HEK293 (cell line): ENCODE measurements around the gene ZER1.
A peak's percentile ranks its signal among the peaks of the same experiment; 100 is the strongest.

Experiments used
- CTCF ChIA-PET: fragments of 350-600 bp; formaldehyde crosslinking; extraction: SDS; loops from one replicate; lab custom pipeline; 2021; ENCODE audit warnings: antibody characterized with exemption; lab: Yijun Ruan, JAX
- POLR2A ChIA-PET: fragments of 300-600 bp; formaldehyde crosslinking; extraction: SDS; loops from one replicate; lab custom pipeline; 2020; ENCODE audit warnings: antibody characterized with exemption, inconsistent platforms; lab: Yijun Ruan, JAX
- H3K27ac ChIP-seq: fragments of 200-500 bp; sonication (Bioruptor generic); 2 replicates; pipeline ENCODE4 v1.5.1; 2014; ENCODE audit warnings: low read depth, low read length, control low read depth, inconsistent platforms; ENCODE audit errors: extremely low read depth
- H3K36me3 ChIP-seq, 2 experiments: fragments of 200-500 bp in 1 of 2; sonication (Bioruptor generic) in 1 of 2; 1 replicate in 1 of 2; 2 replicates in 1 of 2; pipeline ENCODE4 v1.5.1; 2014 to 2017; ENCODE audit warnings: inconsistent platforms in 2 of 2, low read length in 2 of 2; ENCODE audit not compliant: control insufficient read depth in 2 of 2, insufficient read depth in 1 of 2
- H3K4me1 ChIP-seq: fragments of 200-500 bp; sonication (Bioruptor generic); 2 replicates; pipeline ENCODE4 v1.5.1; 2014; ENCODE audit warnings: mild to moderate bottlenecking, low read length, inconsistent platforms; ENCODE audit not compliant: control insufficient read depth, insufficient read depth
- H3K4me3 ChIP-seq: 2 replicates; pipeline ENCODE4 v1.5.1; 2011; ENCODE audit warnings: low read depth, mild to moderate bottlenecking, control low read depth, low read length, moderate library complexity
- H3K9me3 ChIP-seq: fragments of 200-500 bp; sonication (Bioruptor generic); 2 replicates; pipeline ENCODE4 v1.5.1; 2014; ENCODE audit warnings: low read depth, low read length, inconsistent platforms; ENCODE audit not compliant: control insufficient read depth, insufficient read depth
- BCL11B ChIP-seq: fragments of 450-650 bp; formaldehyde crosslinking; IDR thresholded peaks from 2 replicates; pipeline ENCODE4 v1.5.1; 2016; ENCODE audit warnings: low read depth, missing biosample characterization, missing genetic modification characterization
- FEZF1 ChIP-seq: fragments of 450-650 bp; formaldehyde crosslinking; IDR thresholded peaks from 2 replicates; pipeline ENCODE4 v1.5.1; 2016; ENCODE audit warnings: missing biosample characterization, missing genetic modification characterization
- KLF1 ChIP-seq: fragments of 450-650 bp; formaldehyde crosslinking; IDR thresholded peaks from 2 replicates; pipeline ENCODE4 v1.5.1; 2016; ENCODE audit warnings: missing biosample characterization, missing genetic modification characterization
- ZNF19 ChIP-seq: fragments of 450-650 bp; formaldehyde crosslinking; IDR thresholded peaks from 2 replicates; pipeline ENCODE4; 2016; ENCODE audit warnings: missing biosample characterization, missing genetic modification characterization, low read depth
- ZNF211 ChIP-seq: fragments of 450-650 bp; formaldehyde crosslinking; IDR thresholded peaks from 2 replicates; pipeline ENCODE4 v1.5.1; 2016; ENCODE audit warnings: low read depth, missing biosample characterization, missing genetic modification characterization
- ZNF335 ChIP-seq: fragments of 450-650 bp; formaldehyde crosslinking; conservative IDR thresholded peaks from 2 replicates; pipeline ENCODE4 v1.5.1; 2016; ENCODE audit warnings: missing biosample characterization, missing genetic modification characterization
- ZNF677 ChIP-seq: fragments of 450-650 bp; IDR thresholded peaks from 2 replicates; pipeline ENCODE4 v1.5.0; 2018; ENCODE audit warnings: missing biosample characterization, mild to moderate bottlenecking, missing genetic modification characterization, moderate library complexity
- ZNF76 ChIP-seq: fragments of 450-650 bp; formaldehyde crosslinking; IDR thresholded peaks from 2 replicates; pipeline ENCODE4; 2016; ENCODE audit warnings: low read depth, missing biosample characterization, missing genetic modification characterization, borderline replicate concordance
- TF ChIP-seq, protein P1 (sequence below): fragments of 450-650 bp; formaldehyde crosslinking; IDR thresholded peaks from 2 replicates; pipeline ENCODE4 v1.5.1; 2016; ENCODE audit warnings: missing biosample characterization, missing genetic modification characterization
- TF ChIP-seq, protein P2 (sequence below): fragments of 450-650 bp; formaldehyde crosslinking; IDR thresholded peaks from 2 replicates; pipeline ENCODE4 v1.5.1; 2016; ENCODE audit warnings: missing biosample characterization, missing genetic modification characterization
- TF ChIP-seq, protein P3 (sequence below): fragments of 450-650 bp; formaldehyde crosslinking; IDR thresholded peaks from 2 replicates; pipeline ENCODE4 v1.5.1; 2016; ENCODE audit warnings: missing biosample characterization, missing genetic modification characterization
- TF ChIP-seq, protein P4 (sequence below): fragments of 450-650 bp; formaldehyde crosslinking; conservative IDR thresholded peaks from 2 replicates; pipeline ENCODE4 v1.5.1; 2016; ENCODE audit warnings: low read depth, missing biosample characterization, missing genetic modification characterization
- TF ChIP-seq, protein P5 (sequence below): fragments of 450-650 bp; formaldehyde crosslinking; IDR thresholded peaks from 2 replicates; pipeline ENCODE4 v1.5.1; 2016; ENCODE audit warnings: missing biosample characterization, missing genetic modification characterization

The ZER1 gene

DNA sequence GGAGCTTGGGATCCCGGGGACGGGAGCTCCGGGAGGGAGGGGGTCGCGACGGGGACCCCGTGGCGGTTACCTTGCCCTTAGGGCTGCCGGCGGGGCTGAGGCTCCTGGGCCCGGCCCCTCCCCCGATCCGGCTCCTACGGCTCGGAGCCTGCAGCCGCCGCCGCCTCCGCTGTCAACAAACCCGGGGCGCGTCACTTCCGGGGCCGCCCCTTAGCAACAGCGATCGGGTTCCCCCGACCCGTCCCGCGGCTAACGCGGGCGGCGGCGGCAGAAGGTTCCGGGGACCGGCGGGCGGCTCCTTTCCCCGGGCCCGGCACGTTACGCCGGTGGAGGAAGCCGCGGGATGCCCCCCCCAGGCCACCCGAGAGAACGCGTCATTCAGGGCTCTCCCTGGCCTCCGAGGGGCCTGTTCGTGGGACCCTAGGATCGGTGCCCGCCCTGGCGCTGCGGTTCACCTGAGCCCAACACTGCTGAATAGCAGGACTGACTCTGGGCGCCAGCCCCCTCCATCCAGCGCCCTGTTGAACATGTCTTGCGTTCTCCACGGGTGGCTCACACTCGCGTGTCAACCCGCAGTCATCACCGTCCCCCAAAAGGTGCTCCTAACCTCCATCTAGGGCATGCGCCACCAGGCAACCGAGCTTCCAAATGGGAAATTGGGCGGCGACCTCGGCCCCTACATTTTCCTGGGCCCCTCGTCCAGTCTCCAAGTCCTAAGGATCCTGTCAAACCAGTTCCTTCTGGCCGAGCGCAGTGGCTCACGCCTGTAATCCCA, at the start of gene ZER1 (continued):
- TF ChIP-seq, protein P1, sequence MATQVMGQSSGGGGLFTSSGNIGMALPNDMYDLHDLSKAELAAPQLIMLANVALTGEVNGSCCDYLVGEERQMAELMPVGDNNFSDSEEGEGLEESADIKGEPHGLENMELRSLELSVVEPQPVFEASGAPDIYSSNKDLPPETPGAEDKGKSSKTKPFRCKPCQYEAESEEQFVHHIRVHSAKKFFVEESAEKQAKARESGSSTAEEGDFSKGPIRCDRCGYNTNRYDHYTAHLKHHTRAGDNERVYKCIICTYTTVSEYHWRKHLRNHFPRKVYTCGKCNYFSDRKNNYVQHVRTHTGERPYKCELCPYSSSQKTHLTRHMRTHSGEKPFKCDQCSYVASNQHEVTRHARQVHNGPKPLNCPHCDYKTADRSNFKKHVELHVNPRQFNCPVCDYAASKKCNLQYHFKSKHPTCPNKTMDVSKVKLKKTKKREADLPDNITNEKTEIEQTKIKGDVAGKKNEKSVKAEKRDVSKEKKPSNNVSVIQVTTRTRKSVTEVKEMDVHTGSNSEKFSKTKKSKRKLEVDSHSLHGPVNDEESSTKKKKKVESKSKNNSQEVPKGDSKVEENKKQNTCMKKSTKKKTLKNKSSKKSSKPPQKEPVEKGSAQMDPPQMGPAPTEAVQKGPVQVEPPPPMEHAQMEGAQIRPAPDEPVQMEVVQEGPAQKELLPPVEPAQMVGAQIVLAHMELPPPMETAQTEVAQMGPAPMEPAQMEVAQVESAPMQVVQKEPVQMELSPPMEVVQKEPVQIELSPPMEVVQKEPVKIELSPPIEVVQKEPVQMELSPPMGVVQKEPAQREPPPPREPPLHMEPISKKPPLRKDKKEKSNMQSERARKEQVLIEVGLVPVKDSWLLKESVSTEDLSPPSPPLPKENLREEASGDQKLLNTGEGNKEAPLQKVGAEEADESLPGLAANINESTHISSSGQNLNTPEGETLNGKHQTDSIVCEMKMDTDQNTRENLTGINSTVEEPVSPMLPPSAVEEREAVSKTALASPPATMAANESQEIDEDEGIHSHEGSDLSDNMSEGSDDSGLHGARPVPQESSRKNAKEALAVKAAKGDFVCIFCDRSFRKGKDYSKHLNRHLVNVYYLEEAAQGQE (tag by site-specific recombination) = 0 out of 2 replicates have a peak, but pooled peaks have one; percentile 19
- peak; percentile 44 for TF ChIP-seq FEZF1
- TF ChIP-seq ZNF677 (tag by site-specific recombination) = peak; percentile 48; the same call in 1 of the 2 replicates
- TF ChIP-seq, protein P2, sequence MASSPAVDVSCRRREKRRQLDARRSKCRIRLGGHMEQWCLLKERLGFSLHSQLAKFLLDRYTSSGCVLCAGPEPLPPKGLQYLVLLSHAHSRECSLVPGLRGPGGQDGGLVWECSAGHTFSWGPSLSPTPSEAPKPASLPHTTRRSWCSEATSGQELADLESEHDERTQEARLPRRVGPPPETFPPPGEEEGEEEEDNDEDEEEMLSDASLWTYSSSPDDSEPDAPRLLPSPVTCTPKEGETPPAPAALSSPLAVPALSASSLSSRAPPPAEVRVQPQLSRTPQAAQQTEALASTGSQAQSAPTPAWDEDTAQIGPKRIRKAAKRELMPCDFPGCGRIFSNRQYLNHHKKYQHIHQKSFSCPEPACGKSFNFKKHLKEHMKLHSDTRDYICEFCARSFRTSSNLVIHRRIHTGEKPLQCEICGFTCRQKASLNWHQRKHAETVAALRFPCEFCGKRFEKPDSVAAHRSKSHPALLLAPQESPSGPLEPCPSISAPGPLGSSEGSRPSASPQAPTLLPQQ (tag by site-specific recombination) = peak; percentile 91
- TF ChIP-seq, protein P3, sequence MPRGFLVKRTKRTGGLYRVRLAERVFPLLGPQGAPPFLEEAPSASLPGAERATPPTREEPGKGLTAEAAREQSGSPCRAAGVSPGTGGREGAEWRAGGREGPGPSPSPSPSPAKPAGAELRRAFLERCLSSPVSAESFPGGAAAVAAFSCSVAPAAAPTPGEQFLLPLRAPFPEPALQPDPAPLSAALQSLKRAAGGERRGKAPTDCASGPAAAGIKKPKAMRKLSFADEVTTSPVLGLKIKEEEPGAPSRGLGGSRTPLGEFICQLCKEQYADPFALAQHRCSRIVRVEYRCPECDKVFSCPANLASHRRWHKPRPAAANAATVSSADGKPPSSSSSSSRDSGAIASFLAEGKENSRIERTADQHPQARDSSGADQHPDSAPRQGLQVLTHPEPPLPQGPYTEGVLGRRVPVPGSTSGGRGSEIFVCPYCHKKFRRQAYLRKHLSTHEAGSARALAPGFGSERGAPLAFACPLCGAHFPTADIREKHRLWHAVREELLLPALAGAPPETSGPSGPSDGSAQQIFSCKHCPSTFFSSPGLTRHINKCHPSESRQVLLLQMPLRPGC (tag by site-specific recombination) = peak; percentile 81; the same call in 1 of the 2 replicates
- peak; percentile 78 for TF ChIP-seq KLF1 (tag by site-specific recombination)
- TF ChIP-seq BCL11B = no peak
- TF ChIP-seq ZNF211 (tag by site-specific recombination) = no peak
- peak; percentile 47 for TF ChIP-seq ZNF335 (tag by site-specific recombination)
- TF ChIP-seq, protein P4, sequence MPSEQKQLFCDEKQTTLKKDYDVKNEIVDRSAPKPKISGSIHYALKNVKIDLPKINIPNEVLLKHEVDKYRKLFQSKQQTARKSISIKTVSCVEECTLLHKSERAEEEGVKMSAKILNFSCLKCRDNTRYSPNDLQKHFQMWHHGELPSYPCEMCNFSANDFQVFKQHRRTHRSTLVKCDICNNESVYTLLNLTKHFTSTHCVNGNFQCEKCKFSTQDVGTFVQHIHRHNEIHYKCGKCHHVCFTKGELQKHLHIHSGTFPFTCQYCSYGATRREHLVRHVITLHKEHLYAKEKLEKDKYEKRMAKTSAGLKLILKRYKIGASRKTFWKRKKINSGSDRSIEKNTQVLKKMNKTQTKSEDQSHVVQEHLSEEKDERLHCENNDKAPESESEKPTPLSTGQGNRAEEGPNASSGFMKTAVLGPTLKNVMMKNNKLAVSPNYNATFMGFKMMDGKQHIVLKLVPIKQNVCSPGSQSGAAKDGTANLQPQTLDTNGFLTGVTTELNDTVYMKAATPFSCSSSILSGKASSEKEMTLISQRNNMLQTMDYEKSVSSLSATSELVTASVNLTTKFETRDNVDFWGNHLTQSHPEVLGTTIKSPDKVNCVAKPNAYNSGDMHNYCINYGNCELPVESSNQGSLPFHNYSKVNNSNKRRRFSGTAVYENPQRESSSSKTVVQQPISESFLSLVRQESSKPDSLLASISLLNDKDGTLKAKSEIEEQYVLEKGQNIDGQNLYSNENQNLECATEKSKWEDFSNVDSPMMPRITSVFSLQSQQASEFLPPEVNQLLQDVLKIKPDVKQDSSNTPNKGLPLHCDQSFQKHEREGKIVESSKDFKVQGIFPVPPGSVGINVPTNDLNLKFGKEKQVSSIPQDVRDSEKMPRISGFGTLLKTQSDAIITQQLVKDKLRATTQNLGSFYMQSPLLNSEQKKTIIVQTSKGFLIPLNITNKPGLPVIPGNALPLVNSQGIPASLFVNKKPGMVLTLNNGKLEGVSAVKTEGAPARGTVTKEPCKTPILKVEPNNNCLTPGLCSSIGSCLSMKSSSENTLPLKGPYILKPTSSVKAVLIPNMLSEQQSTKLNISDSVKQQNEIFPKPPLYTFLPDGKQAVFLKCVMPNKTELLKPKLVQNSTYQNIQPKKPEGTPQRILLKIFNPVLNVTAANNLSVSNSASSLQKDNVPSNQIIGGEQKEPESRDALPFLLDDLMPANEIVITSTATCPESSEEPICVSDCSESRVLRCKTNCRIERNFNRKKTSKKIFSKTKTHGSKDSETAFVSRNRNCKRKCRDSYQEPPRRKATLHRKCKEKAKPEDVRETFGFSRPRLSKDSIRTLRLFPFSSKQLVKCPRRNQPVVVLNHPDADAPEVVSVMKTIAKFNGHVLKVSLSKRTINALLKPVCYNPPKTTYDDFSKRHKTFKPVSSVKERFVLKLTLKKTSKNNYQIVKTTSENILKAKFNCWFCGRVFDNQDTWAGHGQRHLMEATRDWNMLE = peak; percentile 74

DNA sequence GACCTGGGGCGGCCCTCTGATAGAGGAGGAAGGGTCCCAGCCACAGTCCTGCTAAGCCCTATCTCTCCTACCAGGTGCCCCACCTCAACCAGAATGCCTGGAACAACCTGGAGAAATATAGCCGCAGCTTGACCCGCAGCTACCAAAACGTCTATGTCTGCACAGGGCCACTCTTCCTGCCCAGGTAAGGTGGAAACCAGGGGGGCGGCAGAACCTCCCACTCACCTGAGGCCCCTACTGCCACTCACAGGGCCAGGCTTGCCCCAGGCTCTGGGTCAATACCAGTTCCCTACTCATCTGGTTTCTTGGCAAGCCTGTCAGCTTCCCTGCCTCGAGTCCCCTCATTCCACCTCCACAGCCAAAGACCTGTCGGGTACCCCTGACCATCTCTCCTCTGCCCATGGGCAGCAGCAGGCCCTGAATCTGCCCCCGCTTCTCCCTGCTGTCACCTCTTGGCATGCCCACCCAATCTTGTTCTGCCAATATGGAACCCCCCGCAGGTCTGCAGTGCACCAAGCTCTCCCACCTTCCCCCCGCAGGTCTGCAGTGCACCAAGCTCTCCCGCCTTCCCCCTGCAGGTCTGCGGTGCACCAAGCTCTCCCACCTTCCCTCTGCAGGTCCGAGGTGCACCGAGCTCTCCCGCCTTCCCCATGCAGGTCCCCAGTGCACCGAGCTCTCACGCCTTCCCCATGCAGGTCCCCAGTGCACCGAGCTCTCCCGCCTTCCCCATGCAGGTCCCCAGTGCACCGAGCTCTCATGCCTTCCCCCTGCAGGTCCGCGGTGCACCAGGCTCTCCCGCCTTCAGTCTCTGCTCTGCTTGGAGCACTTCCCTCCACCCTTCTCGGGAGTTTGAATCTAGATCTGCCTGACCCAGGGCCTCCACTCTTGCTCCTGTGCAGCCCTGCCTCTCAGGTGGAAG, 49.2 kb upstream of the ZER1 start:
- TF ChIP-seq ZNF19 (tag by site-specific recombination) = no peak
- no peak for TF ChIP-seq ZNF76 (tag by site-specific recombination)
- TF ChIP-seq, protein P5, sequence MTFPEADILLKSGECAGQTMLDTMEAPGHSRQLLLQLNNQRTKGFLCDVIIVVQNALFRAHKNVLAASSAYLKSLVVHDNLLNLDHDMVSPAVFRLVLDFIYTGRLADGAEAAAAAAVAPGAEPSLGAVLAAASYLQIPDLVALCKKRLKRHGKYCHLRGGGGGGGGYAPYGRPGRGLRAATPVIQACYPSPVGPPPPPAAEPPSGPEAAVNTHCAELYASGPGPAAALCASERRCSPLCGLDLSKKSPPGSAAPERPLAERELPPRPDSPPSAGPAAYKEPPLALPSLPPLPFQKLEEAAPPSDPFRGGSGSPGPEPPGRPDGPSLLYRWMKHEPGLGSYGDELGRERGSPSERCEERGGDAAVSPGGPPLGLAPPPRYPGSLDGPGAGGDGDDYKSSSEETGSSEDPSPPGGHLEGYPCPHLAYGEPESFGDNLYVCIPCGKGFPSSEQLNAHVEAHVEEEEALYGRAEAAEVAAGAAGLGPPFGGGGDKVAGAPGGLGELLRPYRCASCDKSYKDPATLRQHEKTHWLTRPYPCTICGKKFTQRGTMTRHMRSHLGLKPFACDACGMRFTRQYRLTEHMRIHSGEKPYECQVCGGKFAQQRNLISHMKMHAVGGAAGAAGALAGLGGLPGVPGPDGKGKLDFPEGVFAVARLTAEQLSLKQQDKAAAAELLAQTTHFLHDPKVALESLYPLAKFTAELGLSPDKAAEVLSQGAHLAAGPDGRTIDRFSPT (tag by site-specific recombination) = 0 out of 2 replicates have a peak, but pooled peaks have one; percentile 41
- no peaks in the 10 kb centered on the region for H3K4me1 ChIP-seq
- no peaks in the 10 kb centered on the region for H3K9me3 ChIP-seq
- peaks cover 0 to 57% of the 10 kb centered on the region in 2 experiments; a peak in 1 of 3 replicates for H3K36me3 ChIP-seq
- POLR2A ChIA-PET = interaction anchor here (0.5 to 4.1 kb wide), 2 partner anchors 8 to 54 kb away, joined by 4 to 94 read pairs; partner anchors contain the start of gene SPOUT1
- H3K27ac ChIP-seq = no peak overlapping the region
- H3K4me3 ChIP-seq = no peak overlapping the region
- CTCF ChIA-PET = interaction anchor here (0.6 to 2.0 kb wide), 5 partner anchors 63 to 185 kb away, joined by 3 to 8 read pairs (median 4); no protein-coding TSS in a partner anchor
